ENCODE results near the gene BCL2L13. TPM values are rescaled to one million over a fixed set of nuclear protein-coding genes. Genes with fewer than 3 reads are reported as not detected.
A peak's percentile ranks its signal among the peaks of the same experiment; 100 is the strongest.
"Not testable (repeated sequence)": the region's sequence is repeated elsewhere in the genome, so short reads cannot be mapped to it uniquely, and the experiment has no call there.

The BCL2L13 gene
- total RNA-seq, 1 donor = 64.3 TPM

DNA sequence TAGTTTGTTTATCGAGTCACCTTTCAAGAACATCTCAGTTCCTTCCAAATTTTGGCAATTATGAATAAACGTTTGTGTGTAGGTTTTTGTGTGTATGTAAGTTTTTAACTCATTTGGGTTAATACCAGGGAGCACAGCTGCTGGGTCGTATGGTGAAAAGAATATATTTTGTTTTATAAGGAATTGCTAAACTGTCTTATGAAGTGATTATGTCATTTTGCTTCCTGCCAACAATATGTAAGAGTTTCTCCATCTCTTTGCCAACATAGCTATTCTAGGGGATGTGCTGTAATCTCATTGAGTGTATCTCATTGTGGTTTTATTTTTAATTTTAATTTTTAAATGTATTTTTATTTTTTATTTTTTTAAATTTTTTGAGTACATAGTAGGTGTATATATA lies 27.3 kb downstream of the BCL2L13 start:
- no peak for DNase-seq (ENCODE audit: low read depth)
- no peak for TF ChIP-seq CTCF (IDR thresholded peaks at IDR 0.05; ENCODE audit: insufficient read depth, low read depth, low read length)
- no peak overlapping the region for H3K4me3 ChIP-seq (ENCODE audit: low read depth, low read length)

DNA sequence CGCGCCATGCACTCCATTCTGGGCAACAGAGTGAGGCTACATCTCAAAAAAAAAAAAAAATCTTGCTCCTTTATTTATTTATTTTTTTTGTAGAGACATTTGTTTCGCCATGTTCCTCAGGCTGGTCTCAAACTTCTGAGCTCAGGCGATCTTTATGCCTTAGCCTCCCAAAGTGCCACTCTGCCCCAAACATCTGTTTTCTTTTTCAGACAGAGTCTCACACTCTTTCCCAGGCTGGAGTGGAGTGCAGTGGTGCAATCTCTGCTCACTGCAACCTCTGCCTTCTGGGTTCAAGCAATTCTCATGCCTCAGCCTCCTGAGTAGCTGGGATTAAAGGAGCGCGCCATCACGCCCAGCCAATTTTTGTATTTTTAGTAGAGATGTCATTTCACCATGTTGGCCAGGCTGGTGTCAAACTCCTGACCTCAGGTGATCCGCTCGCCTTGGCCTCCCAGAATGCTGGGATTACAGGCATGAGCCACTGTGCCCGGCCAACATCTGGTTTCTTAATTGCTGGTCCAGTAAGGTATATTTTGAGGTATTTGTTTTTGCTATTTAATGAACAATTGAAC lies 33.0 kb downstream of the BCL2L13 start:
- peak; percentile 54 for DNase-seq (ENCODE audit: low read depth)
- H3K4me3 ChIP-seq (ENCODE audit: low read depth, low read length) = not testable (repeated sequence)

DNA sequence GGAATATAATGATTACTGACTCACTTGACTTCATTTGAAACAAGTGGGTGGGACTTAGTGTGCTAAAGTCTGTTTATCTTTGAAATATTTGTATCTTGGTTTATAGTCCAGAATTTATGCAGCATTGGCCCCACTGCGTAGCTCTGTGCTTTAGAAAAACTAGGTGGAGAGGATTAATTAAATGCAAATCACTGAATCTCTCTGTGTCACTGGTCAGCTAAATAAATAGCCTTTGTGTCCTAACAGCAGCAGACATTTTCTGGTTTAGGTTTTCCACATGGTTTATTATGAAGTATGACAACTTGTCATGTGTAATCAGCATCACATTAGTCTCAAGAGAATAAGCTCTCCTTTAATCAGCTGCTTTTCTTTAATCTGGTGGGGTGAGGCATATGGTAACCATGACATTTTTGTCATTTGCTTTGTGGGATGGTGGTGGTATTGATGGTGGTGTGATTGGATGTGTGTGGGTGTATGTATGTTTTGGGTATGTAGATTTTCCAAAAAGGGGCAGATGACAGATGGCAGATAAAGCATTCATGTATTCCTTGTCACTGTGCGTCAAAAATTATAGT lies 33.9 kb downstream of the BCL2L13 start:
- TF ChIP-seq CTCF (IDR thresholded peaks at IDR 0.05; ENCODE audit: insufficient read depth, low read depth, low read length) = no peak
- no peak overlapping the region for H3K4me3 ChIP-seq (ENCODE audit: low read depth, low read length)
- DNase-seq (ENCODE audit: low read depth) = peak; percentile 53

- no peak for TF ChIP-seq CTCF (IDR thresholded peaks at IDR 0.05; ENCODE audit: insufficient read depth, low read depth, low read length)
- H3K4me3 ChIP-seq (ENCODE audit: low read depth, low read length) = no peak overlapping the region
- DNase-seq (ENCODE audit: low read depth) = no peak
Measured at GRCh38 chr22:17674152-17674551, 35.6 kb downstream of the BCL2L13 start.

DNA sequence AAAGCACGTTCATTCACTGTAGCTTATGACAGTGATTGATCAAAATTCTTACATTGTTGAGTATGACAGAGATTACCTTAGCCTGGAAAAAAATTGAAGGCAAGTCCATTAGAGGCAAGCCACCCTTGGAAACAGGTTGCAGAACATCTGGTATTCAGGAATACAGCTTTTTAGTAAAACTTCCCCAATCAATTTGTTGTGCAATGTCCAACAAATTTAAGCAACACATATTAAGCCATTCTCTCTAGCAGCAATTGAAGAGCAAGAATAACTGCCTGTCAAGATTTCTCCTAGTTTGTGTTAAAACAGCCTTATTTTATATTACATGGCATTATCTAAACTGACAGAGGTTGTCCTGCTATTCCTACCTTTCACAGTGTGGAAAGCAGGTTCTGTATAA lies 37.0 kb downstream of the BCL2L13 start:
- DNase-seq (ENCODE audit: low read depth) = peak; percentile 27
- no peak overlapping the region for H3K4me3 ChIP-seq (ENCODE audit: low read depth, low read length)
- no peak for TF ChIP-seq CTCF (IDR thresholded peaks at IDR 0.05; ENCODE audit: insufficient read depth, low read depth, low read length)

- no peak for DNase-seq (ENCODE audit: low read depth)
- no peak overlapping the region for H3K4me3 ChIP-seq (ENCODE audit: low read depth, low read length)
- no peak for TF ChIP-seq CTCF (IDR thresholded peaks at IDR 0.05; ENCODE audit: insufficient read depth, low read depth, low read length)
Measured at GRCh38 chr22:17678817-17679385, 40.3 kb downstream of the BCL2L13 start.

DNA sequence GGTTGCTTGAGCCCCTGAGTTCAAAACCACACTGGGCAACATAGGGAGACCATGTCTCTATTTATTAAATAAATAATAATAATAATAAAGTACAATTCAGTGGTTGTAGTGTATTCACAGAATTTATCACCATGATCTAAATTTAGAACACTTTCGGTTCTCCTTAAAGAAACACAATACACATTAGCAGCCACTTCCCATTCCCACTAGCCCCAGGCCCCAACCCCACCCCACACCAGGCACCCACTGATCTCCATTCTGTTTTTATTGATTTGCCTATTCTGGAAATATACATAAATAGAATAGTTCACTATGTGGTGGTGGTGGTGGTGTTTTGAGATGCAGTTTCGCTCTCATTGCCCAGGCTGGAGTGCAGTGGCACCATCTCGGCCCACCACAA lies 45.7 kb downstream of the BCL2L13 start:
- TF ChIP-seq CTCF (IDR thresholded peaks at IDR 0.05; ENCODE audit: insufficient read depth, low read depth, low read length) = no peak
- DNase-seq (ENCODE audit: low read depth) = no peak
- H3K4me3 ChIP-seq (ENCODE audit: low read depth, low read length) = no peak overlapping the region
